ENCODE data around the gene GNG2.

DNA sequence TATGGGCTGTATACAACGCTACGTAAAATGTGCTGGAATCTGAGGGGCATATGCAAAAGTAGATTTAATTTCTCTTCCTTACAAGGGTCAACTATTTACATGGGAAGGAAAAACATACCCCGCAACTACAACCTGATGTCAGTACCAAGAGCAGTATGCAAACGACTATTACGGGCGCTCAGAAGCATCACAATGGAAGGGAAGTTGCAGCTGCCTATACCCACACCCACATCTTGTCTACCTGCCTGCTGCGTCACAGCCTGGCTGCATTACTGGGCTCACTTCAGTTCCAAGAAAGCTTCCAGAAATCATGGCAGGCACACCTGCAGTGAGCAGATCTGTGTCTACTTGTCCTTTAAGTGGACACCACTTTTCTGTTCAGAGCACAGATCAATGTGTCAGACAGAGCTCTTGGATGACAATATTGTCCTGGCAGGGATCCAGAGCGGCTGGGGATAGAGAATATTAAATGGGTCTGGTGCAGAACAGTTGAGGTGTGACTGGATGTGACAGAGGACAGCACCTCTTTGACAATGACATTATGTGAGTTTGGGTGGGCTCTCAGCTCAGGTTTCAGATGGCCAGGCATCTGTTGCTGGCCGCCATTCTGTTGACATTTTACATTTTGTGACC, 41.5 kb upstream of the GNG2 start:
- TF ChIP-seq, protein P1, sequence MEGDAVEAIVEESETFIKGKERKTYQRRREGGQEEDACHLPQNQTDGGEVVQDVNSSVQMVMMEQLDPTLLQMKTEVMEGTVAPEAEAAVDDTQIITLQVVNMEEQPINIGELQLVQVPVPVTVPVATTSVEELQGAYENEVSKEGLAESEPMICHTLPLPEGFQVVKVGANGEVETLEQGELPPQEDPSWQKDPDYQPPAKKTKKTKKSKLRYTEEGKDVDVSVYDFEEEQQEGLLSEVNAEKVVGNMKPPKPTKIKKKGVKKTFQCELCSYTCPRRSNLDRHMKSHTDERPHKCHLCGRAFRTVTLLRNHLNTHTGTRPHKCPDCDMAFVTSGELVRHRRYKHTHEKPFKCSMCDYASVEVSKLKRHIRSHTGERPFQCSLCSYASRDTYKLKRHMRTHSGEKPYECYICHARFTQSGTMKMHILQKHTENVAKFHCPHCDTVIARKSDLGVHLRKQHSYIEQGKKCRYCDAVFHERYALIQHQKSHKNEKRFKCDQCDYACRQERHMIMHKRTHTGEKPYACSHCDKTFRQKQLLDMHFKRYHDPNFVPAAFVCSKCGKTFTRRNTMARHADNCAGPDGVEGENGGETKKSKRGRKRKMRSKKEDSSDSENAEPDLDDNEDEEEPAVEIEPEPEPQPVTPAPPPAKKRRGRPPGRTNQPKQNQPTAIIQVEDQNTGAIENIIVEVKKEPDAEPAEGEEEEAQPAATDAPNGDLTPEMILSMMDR (IDR thresholded peaks at IDR 0.05), result no peak
- TF ChIP-seq POLR2A (IDR thresholded peaks at IDR 0.05), result no peak
